KOPT-K1 (cell line): ENCODE results near the gene KLF16.
A peak's percentile ranks its signal among the peaks of the same experiment; 100 is the strongest.

ENCODE experiments used
- H3K27ac ChIP-seq: fragments of 200-600 bp; sonication (generic); 2 replicates; pipeline ENCODE4 v1.5.1; 2016; ENCODE audit warnings: antibody characterized with exemption, mild to moderate bottlenecking, low read depth, low read length; ENCODE audit not compliant: poor library complexity, severe bottlenecking
- H3K36me3 ChIP-seq: fragments of 200-600 bp; sonication (generic); 2 replicates; pipeline ENCODE4 v1.5.1; 2017; ENCODE audit warnings: antibody characterized with exemption, mild to moderate bottlenecking, low read length, moderate library complexity; ENCODE audit not compliant: insufficient read depth
- H3K9me3 ChIP-seq: fragments of 200-600 bp; sonication (generic); 2 replicates; pipeline ENCODE4 v1.5.1; 2017; ENCODE audit warnings: antibody characterized with exemption, low read length, mild to moderate bottlenecking; ENCODE audit not compliant: insufficient read depth, poor library complexity, severe bottlenecking

The KLF16 gene

GRCh38 chr19:1823020-1823419, 40.4 kb downstream of the KLF16 start:
- Histone ChIP-seq H3K36me3 (peaks cover 97% of the 10 kb centered on the region), H3K27ac (no peak overlapping the region), H3K9me3 (no peaks in the 10 kb centered on the region)

- Histone ChIP-seq H3K36me3 (peaks cover 97% of the 10 kb centered on the region), H3K9me3 (no peaks in the 10 kb centered on the region), H3K27ac (no peak overlapping the region)
Measured at GRCh38 chr19:1822210-1822609, 41.2 kb downstream of the KLF16 start.

- Histone ChIP-seq H3K27ac (no peak overlapping the region), H3K9me3 (no peaks in the 10 kb centered on the region), H3K36me3 (peaks cover 98% of the 10 kb centered on the region)
Measured at GRCh38 chr19:1819341-1820255, 43.8 kb downstream of the KLF16 start.

GRCh38 chr19:1818549-1819195, 44.7 kb downstream of the KLF16 start:
- no peak overlapping the region for H3K27ac ChIP-seq
- H3K36me3 ChIP-seq = peaks cover 91% of the 10 kb centered on the region
- H3K9me3 ChIP-seq = no peaks in the 10 kb centered on the region

GRCh38 chr19:1817553-1818179, 45.7 kb downstream of the KLF16 start:
- Histone ChIP-seq H3K36me3 (peaks cover 81% of the 10 kb centered on the region), H3K9me3 (no peaks in the 10 kb centered on the region), H3K27ac (no peak overlapping the region)

GRCh38 chr19:1816530-1817298, 46.7 kb downstream of the KLF16 start:
- Histone ChIP-seq H3K9me3 (no peaks in the 10 kb centered on the region), H3K36me3 (peaks cover 72% of the 10 kb centered on the region)

GRCh38 chr19:1815605-1816529, 47.5 kb downstream of the KLF16 start:
- H3K9me3 ChIP-seq = no peaks in the 10 kb centered on the region
- H3K36me3 ChIP-seq = peaks cover 63% of the 10 kb centered on the region
- no peak overlapping the region for H3K27ac ChIP-seq

More at GRCh38 chr19:1816530-1817298, 46.7 kb downstream of the KLF16 start:
- no peak overlapping the region for H3K27ac ChIP-seq

- H3K36me3 ChIP-seq = peaks cover 55% of the 10 kb centered on the region
- no peak overlapping the region for H3K27ac ChIP-seq
- H3K9me3 ChIP-seq = no peaks in the 10 kb centered on the region
Measured at GRCh38 chr19:1814833-1815604, 48.4 kb downstream of the KLF16 start.

- Histone ChIP-seq H3K27ac (no peak overlapping the region), H3K9me3 (no peaks in the 10 kb centered on the region), H3K36me3 (peaks cover 49% of the 10 kb centered on the region)
Measured at GRCh38 chr19:1814391-1814790, 49.0 kb downstream of the KLF16 start.

- H3K36me3 ChIP-seq = peaks cover 43% of the 10 kb centered on the region
- peak overlapping the region; percentile 58 for H3K27ac ChIP-seq
- H3K9me3 ChIP-seq = no peaks in the 10 kb centered on the region
Measured at GRCh38 chr19:1813192-1814182, 49.9 kb downstream of the KLF16 start.

GRCh38 chr19:1812426-1813191, 50.8 kb downstream of the KLF16 start:
- H3K9me3 ChIP-seq = no peaks in the 10 kb centered on the region
- peaks cover 43% of the 10 kb centered on the region for H3K36me3 ChIP-seq
- peak overlapping the region; percentile 58 for H3K27ac ChIP-seq

GRCh38 chr19:1811942-1812425, 51.4 kb downstream of the KLF16 start, which contains the start of gene ATP8B3:
Gene ATP8B3, minus strand, starts transcription at chr19:1812276. Its CDS starts 540 bp downstream, at chr19:1811736.
- Histone ChIP-seq H3K36me3 (peaks cover 43% of the 10 kb centered on the region), H3K27ac (peak within 1 kb of the TSS; percentile 58), H3K9me3 (no peaks in the 10 kb centered on the region)
